HCT116 (cell line): ENCODE data around the gene MYLK. TPM values are rescaled to one million over a fixed set of nuclear protein-coding genes. Genes with fewer than 3 reads are reported as not detected.

ENCODE experiments used
- ATAC-seq: fragments of 200-7000 bp; cut with Tn5 transposase; 2 replicates; pipeline ENCODE4 v1.9.1; 2020; ENCODE audit warnings: mild to moderate bottlenecking, moderate library complexity
- BruUV-seq: library from RNA; stranded (reverse); fragments of 400-500 nt; replicated peaks from 2 replicates; lab custom pipeline; 2021; lab: Mats Ljungman, UMichigan
- CTCF ChIA-PET: fragments of 300-600 bp; sonication (Branson Sonifier 250); formaldehyde crosslinking; loops from one replicate; lab custom pipeline; 2021; ENCODE audit warnings: antibody characterized with exemption; lab: Charles Lee
- POLR2A ChIA-PET: fragments of 300-600, 350-600 bp; sonication (Branson Sonifier 250); formaldehyde crosslinking; loops from one replicate; lab custom pipeline; 2021; ENCODE audit warnings: antibody characterized with exemption; lab: Charles Lee
- RAD21 ChIA-PET, 2 experiments: fragments of 300-600 bp; sonication (Branson Sonifier 250); formaldehyde crosslinking; loops; one replicate each; lab custom pipeline; 2023; ENCODE audit warnings: low total read pairs in 2 of 2; ENCODE audit not compliant: uncharacterized antibody in 2 of 2, unreplicated experiment in 2 of 2, low non-redundant PET in 1 of 2; lab: Charles Lee
- DNase-seq: peaks from one replicate; pipeline ENCODE4 v3.0.0-alpha.2; 2010; ENCODE audit warnings: low read depth, low spot score
- H2AFZ ChIP-seq: fragments of 200-600 bp; shearing (Covaris generic), sonication (generic); 2 replicates; pipeline ENCODE4 v1.6.1; 2017; ENCODE audit warnings: low read depth, mixed run types, mixed read lengths, antibody characterized with exemption, low read length; ENCODE audit not compliant: poor library complexity, severe bottlenecking
- H3K27ac ChIP-seq: 2 replicates; pipeline ENCODE4 v1.5.1; 2012; ENCODE audit warnings: low read depth, low read length
- H3K27me3 ChIP-seq: fragments of 200-600 bp; sonication (generic); 2 replicates; pipeline ENCODE4 v1.6.1; 2016; ENCODE audit warnings: mixed run types, low read length, mixed read lengths; ENCODE audit not compliant: insufficient read depth
- H3K36me3 ChIP-seq, 2 experiments: fragments of 200-500 bp in 1 of 2; fragments of 200-600 bp in 1 of 2; sonication (Bioruptor generic) in 1 of 2; sonication (generic) in 1 of 2; 2 replicates each; pipeline versions ENCODE4 v1.5.1 to v1.6.1; 2014 to 2016; ENCODE audit warnings: low read length in 2 of 2, inconsistent platforms in 1 of 2, mixed read lengths in 1 of 2, mixed run types in 1 of 2; ENCODE audit not compliant: insufficient read depth in 2 of 2, control insufficient read depth in 1 of 2
- H3K4me1 ChIP-seq, 2 experiments: fragments of 200-600 bp in 1 of 2; sonication (generic) in 1 of 2; 2 replicates each; pipeline versions ENCODE4 v1.5.1 to v1.6.1; 2012 to 2017; ENCODE audit warnings: low read length in 2 of 2, inconsistent platforms in 1 of 2, mild to moderate bottlenecking in 1 of 2, mixed read lengths in 1 of 2, mixed run types in 1 of 2, moderate library complexity in 1 of 2; ENCODE audit not compliant: insufficient read depth in 2 of 2, control insufficient read depth in 1 of 2
- H3K4me2 ChIP-seq: fragments of 200-600 bp; sonication (generic); 2 replicates; pipeline ENCODE4 v1.6.1; 2017; ENCODE audit warnings: mixed run types, low read length, mixed read lengths
- H3K4me3 ChIP-seq, 2 experiments: fragments of 200-600 bp in 1 of 2; sonication (generic) in 1 of 2; replicated peaks in 1 of 2; 2 replicates each; pipeline ENCODE4 v1.5.1; 2011 to 2016; ENCODE audit warnings: low read length in 2 of 2, control low read depth in 1 of 2, low read depth in 1 of 2, mild to moderate bottlenecking in 1 of 2, mixed read lengths in 1 of 2, mixed run types in 1 of 2
- H3K79me2 ChIP-seq: fragments of 200-600 bp; sonication (generic); 2 replicates; pipeline ENCODE4 v1.6.1; 2017; ENCODE audit warnings: mild to moderate bottlenecking, mixed run types, low read length, moderate library complexity, mixed read lengths; ENCODE audit not compliant: insufficient read depth
- H3K9ac ChIP-seq: fragments of 200-600 bp; sonication (generic); 2 replicates; pipeline ENCODE4 v1.6.1; 2016; ENCODE audit warnings: low read length, mixed read lengths
- H3K9me2 ChIP-seq: fragments of 200-600 bp; sonication (generic), shearing (Covaris generic); 2 replicates; pipeline ENCODE4 v1.6.1; 2017; ENCODE audit warnings: mixed run types, mild to moderate bottlenecking, moderate library complexity; ENCODE audit not compliant: insufficient read depth
- H3K9me3 ChIP-seq, 2 experiments: fragments of 200-500 bp in 1 of 2; fragments of 200-600 bp in 1 of 2; sonication (Bioruptor generic) in 1 of 2; sonication (generic) in 1 of 2; 2 replicates each; pipeline ENCODE4 v1.6.1; 2014 to 2017; ENCODE audit warnings: low read length in 2 of 2, mixed read lengths in 2 of 2, inconsistent platforms in 1 of 2, low read depth in 1 of 2, mild to moderate bottlenecking in 1 of 2, mixed run types in 1 of 2, moderate library complexity in 1 of 2; ENCODE audit not compliant: control insufficient read depth in 1 of 2, insufficient read depth in 1 of 2
- H4K20me1 ChIP-seq: fragments of 200-600 bp; sonication (generic), shearing (Covaris generic); 2 replicates; pipeline ENCODE4 v1.6.1; 2017; ENCODE audit warnings: mixed run types, mild to moderate bottlenecking, moderate library complexity; ENCODE audit not compliant: insufficient read depth
- ATF3 ChIP-seq: IDR thresholded peaks from 2 replicates; pipeline ENCODE4 v1.6.1; 2012
- CBX3 ChIP-seq: IDR thresholded peaks from 2 replicates; pipeline ENCODE4 v1.6.1; 2012; ENCODE audit warnings: low read depth
- CTCF ChIP-seq, 3 experiments: fragments of 200-600 bp in 1 of 3; sonication (generic) in 1 of 3; IDR thresholded peaks in 2 of 3; conservative IDR thresholded peaks in 1 of 3; 2 replicates each; pipeline ENCODE4 v1.5.1; 2012 to 2017; ENCODE audit warnings: low read depth in 2 of 3, low read length in 2 of 3, antibody characterized with exemption in 1 of 3, borderline replicate concordance in 1 of 3, control low read depth in 1 of 3, mild to moderate bottlenecking in 1 of 3, mixed read lengths in 1 of 3, mixed run types in 1 of 3, moderate library complexity in 1 of 3; ENCODE audit not compliant: insufficient read depth in 1 of 3
- EGR1 ChIP-seq: IDR thresholded peaks from 2 replicates; pipeline ENCODE4 v1.6.1; 2012; ENCODE audit warnings: low read depth
- ELF1 ChIP-seq: IDR thresholded peaks from 2 replicates; pipeline ENCODE4 v1.6.1; 2012; ENCODE audit warnings: low read depth, borderline replicate concordance
- EZH2 ChIP-seq: fragments of 200-600 bp; sonication (generic); IDR thresholded peaks from 2 replicates; pipeline ENCODE4 v1.6.1; 2017; ENCODE audit warnings: antibody characterized with exemption, mixed run types
- EZH2phosphoT487 ChIP-seq: fragments of 200-600 bp; IDR thresholded peaks from 2 replicates; pipeline ENCODE4 v1.6.1; 2018; ENCODE audit warnings: antibody characterized with exemption, borderline replicate concordance
- FOSL1 ChIP-seq: IDR thresholded peaks from 2 replicates; pipeline ENCODE4 v1.6.1; 2012; ENCODE audit warnings: low read depth
- MAX ChIP-seq: IDR thresholded peaks from 2 replicates; pipeline ENCODE4 v1.6.1; 2012
- POLR2A ChIP-seq: IDR thresholded peaks from 2 replicates; pipeline ENCODE4 v1.7.0; 2011; ENCODE audit warnings: borderline replicate concordance; ENCODE audit not compliant: insufficient read depth, insufficient read length; ENCODE audit errors: extremely low read depth
- POLR2AphosphoS5 ChIP-seq: IDR thresholded peaks from 2 replicates; pipeline ENCODE4 v1.6.1; 2011; ENCODE audit warnings: mild to moderate bottlenecking, low read depth, low read length, moderate library complexity
- TCF7L2 ChIP-seq: IDR thresholded peaks from 2 replicates; pipeline ENCODE4 v1.7.0; 2011; ENCODE audit warnings: borderline replicate concordance, inconsistent platforms; ENCODE audit not compliant: insufficient read depth, insufficient read length; ENCODE audit errors: extremely low read depth
- YY1 ChIP-seq: IDR thresholded peaks from 2 replicates; pipeline ENCODE4 v1.6.1; 2011; ENCODE audit warnings: low read length, low read depth, moderate library complexity, mild to moderate bottlenecking; ENCODE audit not compliant: insufficient replicate concordance; ENCODE audit errors: extremely low read depth
- ZBTB33 ChIP-seq: IDR thresholded peaks from 2 replicates; pipeline ENCODE4 v1.6.1; 2011; ENCODE audit warnings: mild to moderate bottlenecking, low read length, moderate library complexity; ENCODE audit not compliant: insufficient replicate concordance; ENCODE audit errors: extremely low read depth
- intact Hi-C: fragments of 100-400 bp; cut with micrococcal nuclease; formaldehyde crosslinking; loops from 2 replicates; pipeline ENCODE4 v1.10.0; 2022
- total RNA-seq: library from RNA; stranded (reverse); gene quantifications from one replicate; pipeline ENCODE4 v1.2.1, GENCODE V29; 2021; ENCODE audit not compliant: unreplicated experiment

Gene MYLK
- total RNA-seq, 1 experiment from 2014 or later: 3.8 TPM

- TF ChIP-seq ELF1: no peak
Measured at GRCh38 chr3:123642957-123643330, 241.2 kb downstream of the MYLK start (continued).

GRCh38 chr3:123642182-123642956 lies 241.8 kb downstream of the MYLK start:
- no peak overlapping the region for H3K4me3 ChIP-seq
- peak; percentile 93 for DNase-seq
- no peak overlapping the region for H3K4me2 ChIP-seq
- POLR2A ChIA-PET: no interaction called here
- H3K27ac ChIP-seq: no peak overlapping the region
- intact Hi-C loops: loop anchor here (2.0 to 10.0 kb wide), 2 partner anchors 58 to 912 kb away; partner anchors contain the start of gene HACD2
- peaks cover 0 to 8% of the 10 kb centered on the region in 2 experiments; a peak in 2 of 4 replicates for H3K4me1 ChIP-seq
- no TSS peak for BruUV-seq
- no peaks in the 10 kb centered on the region for H3K36me3 ChIP-seq
- CTCF ChIA-PET: interaction anchor here (0.7 to 3.4 kb wide), 22 partner anchors 8 to 916 kb away, joined by 3 to 49 read pairs (median 4); partner anchors contain the start of gene KALRN
- no peaks in the 10 kb centered on the region for H3K9me2 ChIP-seq
- RAD21 ChIA-PET: interaction anchor here (0.6 to 1.0 kb wide), 3 partner anchors 10 to 722 kb away, joined by 3 to 4 read pairs (median 4); no protein-coding TSS in a partner anchor
- no peaks in the 10 kb centered on the region for H3K9me3 ChIP-seq
- H2AFZ ChIP-seq: no peak overlapping the region
- no peaks in the 10 kb centered on the region for H3K27me3 ChIP-seq
- peak; percentile 100 for ATAC-seq
- H3K79me2 ChIP-seq: no peaks in the 10 kb centered on the region
- H3K9ac ChIP-seq: no peak overlapping the region
- no peaks in the 10 kb centered on the region for H4K20me1 ChIP-seq
- TF ChIP-seq CTCF (IDR thresholded peaks at IDR 0.05 in 2 of 3, conservative IDR thresholded peaks at IDR 0.05 in 1 of 3; ENCODE audit: borderline replicate concordance in 1 of 3, insufficient read depth in 1 of 3, low read depth in 2 of 3, low read length in 2 of 3): peak; percentile 91 to 99 (median 98)
- TF ChIP-seq POLR2AphosphoS5: peak; percentile 43; the same call in 1 of the 2 replicates
- TF ChIP-seq CBX3: peak; percentile 72; the same call in 1 of the 2 replicates
- TF ChIP-seq POLR2A: no peak
- no peak for TF ChIP-seq EZH2
- no peak for TF ChIP-seq EGR1
- no peak for TF ChIP-seq FOSL1
- TF ChIP-seq MAX: peak; percentile 67; the same call in 1 of the 2 replicates
- TF ChIP-seq ZBTB33: no peak
- TF ChIP-seq TCF7L2: no peak
- no peak for TF ChIP-seq ATF3
- no peak for TF ChIP-seq EZH2phosphoT487
- peak; percentile 32 for TF ChIP-seq YY1
